GM23338 (cell line): ENCODE measurements around the gene KLF4. TPM values are rescaled to one million over a fixed set of nuclear protein-coding genes. Genes with fewer than 3 reads are reported as not detected.

ENCODE experiments used
- ATAC-seq: fragments of 200-7000 bp; cut with Tn5 transposase; 3 replicates; pipeline ENCODE4 v1.9.1; 2020
- DNase-seq: peaks from one replicate; pipeline ENCODE4 v3.0.0-alpha.2; 2015; ENCODE audit warnings: low spot score
- H2AFZ ChIP-seq: fragments of 200-600 bp; sonication (generic); 2 replicates; pipeline ENCODE4 v1.8.0; 2016; ENCODE audit warnings: antibody characterized with exemption, mild to moderate bottlenecking, moderate library complexity
- H3F3A ChIP-seq: fragments of 200-600 bp; sonication (generic); replicated peaks from 2 replicates; pipeline ENCODE4 v1.8.0; 2017; ENCODE audit warnings: antibody characterized with exemption, mixed run types, low read depth
- H3K27ac ChIP-seq: fragments of 200-600 bp; sonication (generic); 2 replicates; pipeline ENCODE4 v1.6.1; 2016; ENCODE audit warnings: low read depth
- H3K27me3 ChIP-seq: fragments of 200-600 bp; sonication (generic); 2 replicates; pipeline ENCODE4 v1.8.0; 2016; ENCODE audit warnings: mild to moderate bottlenecking, mixed run types, moderate library complexity; ENCODE audit not compliant: insufficient read depth
- H3K36me3 ChIP-seq: fragments of 200-600 bp; sonication (generic); 2 replicates; pipeline ENCODE4 v1.8.0; 2016; ENCODE audit warnings: mild to moderate bottlenecking; ENCODE audit not compliant: insufficient read depth
- H3K4me1 ChIP-seq: fragments of 200-600 bp; sonication (generic); 2 replicates; pipeline ENCODE4 v1.8.0; 2016; ENCODE audit warnings: mild to moderate bottlenecking, moderate library complexity; ENCODE audit not compliant: insufficient read depth
- H3K4me2 ChIP-seq: fragments of 200-600 bp; sonication (generic); 2 replicates; pipeline ENCODE4 v1.7.1; 2017; ENCODE audit warnings: mixed run types
- H3K4me3 ChIP-seq: fragments of 200-600 bp; sonication (generic); 2 replicates; pipeline ENCODE4 v1.6.1; 2016; ENCODE audit warnings: mixed run types
- H3K79me2 ChIP-seq: fragments of 200-600 bp; sonication (generic); replicated peaks from 2 replicates; pipeline ENCODE4 v1.8.0; 2017; ENCODE audit warnings: mild to moderate bottlenecking; ENCODE audit not compliant: insufficient read depth
- H3K9me2 ChIP-seq: fragments of 200-600 bp; sonication (generic); 2 replicates; pipeline ENCODE4 v1.8.0; 2017; ENCODE audit not compliant: insufficient read depth
- H4K20me1 ChIP-seq: fragments of 200-600 bp; sonication (generic); replicated peaks from 2 replicates; pipeline ENCODE4 v1.8.0; 2017; ENCODE audit warnings: mild to moderate bottlenecking; ENCODE audit not compliant: insufficient read depth
- H3K27ac Mint-ChIP-seq: 2 replicates; pipeline ENCODE4 v1.8.0; 2020; ENCODE audit warnings: inconsistent platforms, mild to moderate bottlenecking, moderate library complexity, mixed read lengths
- H3K27me3 Mint-ChIP-seq: 3 replicates; pipeline ENCODE4 v1.8.0; 2022; ENCODE audit warnings: low read depth, mild to moderate bottlenecking, moderate library complexity, mixed read lengths, inconsistent platforms; ENCODE audit not compliant: insufficient read depth, poor library complexity
- H3K36me3 Mint-ChIP-seq: 3 replicates; pipeline ENCODE4 v1.8.0; 2021; ENCODE audit warnings: low read depth, mild to moderate bottlenecking, inconsistent platforms, moderate library complexity, mixed read lengths
- H3K4me1 Mint-ChIP-seq: 3 replicates; pipeline ENCODE4 v1.8.0; 2020; ENCODE audit warnings: mild to moderate bottlenecking, inconsistent platforms, mixed read lengths
- H3K4me3 Mint-ChIP-seq: 3 replicates; pipeline ENCODE4 v1.8.0; 2021; ENCODE audit warnings: moderate library complexity, mild to moderate bottlenecking, inconsistent platforms, mixed read lengths
- H3K9me3 Mint-ChIP-seq: 3 replicates; pipeline ENCODE4 v1.8.0; 2020; ENCODE audit warnings: moderate library complexity, mild to moderate bottlenecking, inconsistent platforms, mixed read lengths
- CREB1 ChIP-seq: fragments of 250-450 bp; sonication (Bioruptor Pico); IDR thresholded peaks from 2 replicates; pipeline ENCODE4 v1.5.0; 2020; ENCODE audit warnings: low read depth, mild to moderate bottlenecking, moderate library complexity
- EZH2 ChIP-seq: fragments of 200-600 bp; sonication (generic); IDR thresholded peaks from one replicate; pipeline ENCODE4 v1.8.0; 2017; ENCODE audit warnings: antibody characterized with exemption, mild to moderate bottlenecking, low read depth; ENCODE audit not compliant: unreplicated experiment
- EZH2phosphoT487 ChIP-seq: fragments of 200-600 bp; sonication (generic); IDR thresholded peaks from one replicate; pipeline ENCODE4 v1.8.1; 2018; ENCODE audit warnings: antibody characterized with exemption; ENCODE audit not compliant: unreplicated experiment
- JUNB ChIP-seq: IDR thresholded peaks from one replicate; pipeline ENCODE4 v1.6.1; 2016; ENCODE audit warnings: antibody characterized with exemption; ENCODE audit not compliant: unreplicated experiment
- NANOG ChIP-seq: IDR thresholded peaks from 2 replicates; pipeline ENCODE4 v1.6.1; 2016; ENCODE audit warnings: antibody characterized with exemption, borderline replicate concordance
- POLR2AphosphoS5 ChIP-seq: IDR thresholded peaks from 2 replicates; pipeline ENCODE4 v1.6.1; 2016; ENCODE audit warnings: antibody characterized with exemption, low read depth
- STAT1 ChIP-seq: IDR thresholded peaks from one replicate; pipeline ENCODE4 v1.6.1; 2016; ENCODE audit warnings: antibody characterized with exemption; ENCODE audit not compliant: unreplicated experiment
- ZNF114 ChIP-seq: fragments of 250-450 bp; sonication (Bioruptor Pico); IDR thresholded peaks from 2 replicates; pipeline ENCODE4 v1.5.0; 2020; ENCODE audit warnings: mild to moderate bottlenecking, moderate library complexity
- ZNF331 ChIP-seq: fragments of 250-450 bp; sonication (Bioruptor Pico); IDR thresholded peaks from 2 replicates; pipeline ENCODE4 v1.5.0; 2020; ENCODE audit warnings: low read depth, mild to moderate bottlenecking, moderate library complexity
- polyA plus RNA-seq: library from polyadenylated mRNA; unstranded; fragments of >200 nt; fragmentation: Nextera tagmentation; extraction: Ambion mirVana; gene quantifications from 2 replicates; pipeline ENCODE4 v1.2.1, GENCODE V29; 2016
- total RNA-seq: library from RNA; depleted of rRNA; stranded (reverse); fragments of >200 nt; shearing (Covaris generic); gene quantifications from 2 replicates; pipeline ENCODE4 v1.2.3, GENCODE V29; 2014
- TF ChIP-seq, protein P1 (sequence below): IDR thresholded peaks from one replicate; pipeline ENCODE4 v1.6.1; 2018; ENCODE audit warnings: antibody characterized with exemption; ENCODE audit not compliant: unreplicated experiment
- TF ChIP-seq, protein P2 (sequence below): fragments of 250-450 bp; sonication (Bioruptor Pico); IDR thresholded peaks from 2 replicates; pipeline ENCODE4 v1.5.0; 2020; ENCODE audit warnings: mild to moderate bottlenecking, moderate library complexity
- TF ChIP-seq, protein P3 (sequence below): IDR thresholded peaks from 2 replicates; pipeline ENCODE4 v1.6.1; 2016; ENCODE audit warnings: antibody characterized with exemption
- TF ChIP-seq, protein P4 (sequence below), 2 experiments: fragments of 200-600 bp in 1 of 2; sonication (generic) in 1 of 2; conservative IDR thresholded peaks; 2 replicates each; pipeline versions ENCODE4 v1.5.1 to v1.6.1; 2016 to 2017; ENCODE audit warnings: antibody characterized with exemption in 2 of 2, low read depth in 2 of 2, mild to moderate bottlenecking in 2 of 2, moderate library complexity in 1 of 2

KLF4 gene
- total and polyA plus RNA-seq, 2 experiments from 2014 or later: 8.3 to 29.8 TPM

DNA sequence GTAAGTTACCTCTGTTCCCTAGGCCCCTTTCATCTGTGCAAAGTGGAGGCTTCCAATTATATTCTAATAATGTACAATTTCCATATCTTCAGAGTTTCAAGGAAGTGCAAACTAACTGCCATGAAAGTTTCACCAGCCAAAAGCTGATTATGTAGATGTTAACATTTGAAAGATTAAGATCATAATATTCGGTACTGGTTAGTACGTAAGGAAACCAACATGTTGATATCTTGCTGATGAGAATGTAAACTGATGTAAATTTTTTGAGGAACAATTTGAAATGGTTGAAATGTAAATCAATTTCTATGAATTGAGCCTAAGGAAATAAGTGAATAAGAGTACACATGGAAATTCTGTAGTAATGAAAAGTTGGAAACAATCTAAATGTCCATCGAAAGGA is 12.9 kb upstream of the KLF4 start:
- Histone ChIP-seq H2AFZ (no peak overlapping the region), H4K20me1 (no peaks in the 10 kb centered on the region), H3K4me3 (no peak overlapping the region), H3K4me2 (no peak overlapping the region), H3F3A (no peaks in the 10 kb centered on the region), H3K4me1 (peaks cover 5% of the 10 kb centered on the region; the same call in 1 of the 2 replicates), H3K9me2 (no peaks in the 10 kb centered on the region), H3K36me3 (no peaks in the 10 kb centered on the region), H3K27ac (no peak overlapping the region), H3K79me2 (no peaks in the 10 kb centered on the region), H3K27me3 (no peaks in the 10 kb centered on the region)
- Mint-ChIP-seq H3K27ac (no peak overlapping the region), H3K4me1 (peaks cover 9% of the 10 kb centered on the region; the same call in 2 of the 3 replicates), H3K36me3 (no peaks in the 10 kb centered on the region), H3K9me3 (no peaks in the 10 kb centered on the region), H3K27me3 (peaks cover 3% of the 10 kb centered on the region), H3K4me3 (no peak overlapping the region)
- DNase-seq (no peak), ATAC-seq (no peak)
- TF ChIP-seq ZNF331 (CRISPR knock-in tag) (no peak), EZH2phosphoT487 (no peak), CREB1 (CRISPR knock-in tag) (no peak), POLR2AphosphoS5 (no peak), ZNF114 (no peak), STAT1 (no peak), JUNB (no peak), NANOG (no peak), EZH2 (no peak)
- TF ChIP-seq, protein P1, sequence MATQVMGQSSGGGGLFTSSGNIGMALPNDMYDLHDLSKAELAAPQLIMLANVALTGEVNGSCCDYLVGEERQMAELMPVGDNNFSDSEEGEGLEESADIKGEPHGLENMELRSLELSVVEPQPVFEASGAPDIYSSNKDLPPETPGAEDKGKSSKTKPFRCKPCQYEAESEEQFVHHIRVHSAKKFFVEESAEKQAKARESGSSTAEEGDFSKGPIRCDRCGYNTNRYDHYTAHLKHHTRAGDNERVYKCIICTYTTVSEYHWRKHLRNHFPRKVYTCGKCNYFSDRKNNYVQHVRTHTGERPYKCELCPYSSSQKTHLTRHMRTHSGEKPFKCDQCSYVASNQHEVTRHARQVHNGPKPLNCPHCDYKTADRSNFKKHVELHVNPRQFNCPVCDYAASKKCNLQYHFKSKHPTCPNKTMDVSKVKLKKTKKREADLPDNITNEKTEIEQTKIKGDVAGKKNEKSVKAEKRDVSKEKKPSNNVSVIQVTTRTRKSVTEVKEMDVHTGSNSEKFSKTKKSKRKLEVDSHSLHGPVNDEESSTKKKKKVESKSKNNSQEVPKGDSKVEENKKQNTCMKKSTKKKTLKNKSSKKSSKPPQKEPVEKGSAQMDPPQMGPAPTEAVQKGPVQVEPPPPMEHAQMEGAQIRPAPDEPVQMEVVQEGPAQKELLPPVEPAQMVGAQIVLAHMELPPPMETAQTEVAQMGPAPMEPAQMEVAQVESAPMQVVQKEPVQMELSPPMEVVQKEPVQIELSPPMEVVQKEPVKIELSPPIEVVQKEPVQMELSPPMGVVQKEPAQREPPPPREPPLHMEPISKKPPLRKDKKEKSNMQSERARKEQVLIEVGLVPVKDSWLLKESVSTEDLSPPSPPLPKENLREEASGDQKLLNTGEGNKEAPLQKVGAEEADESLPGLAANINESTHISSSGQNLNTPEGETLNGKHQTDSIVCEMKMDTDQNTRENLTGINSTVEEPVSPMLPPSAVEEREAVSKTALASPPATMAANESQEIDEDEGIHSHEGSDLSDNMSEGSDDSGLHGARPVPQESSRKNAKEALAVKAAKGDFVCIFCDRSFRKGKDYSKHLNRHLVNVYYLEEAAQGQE: no peak
- TF ChIP-seq, protein P2, sequence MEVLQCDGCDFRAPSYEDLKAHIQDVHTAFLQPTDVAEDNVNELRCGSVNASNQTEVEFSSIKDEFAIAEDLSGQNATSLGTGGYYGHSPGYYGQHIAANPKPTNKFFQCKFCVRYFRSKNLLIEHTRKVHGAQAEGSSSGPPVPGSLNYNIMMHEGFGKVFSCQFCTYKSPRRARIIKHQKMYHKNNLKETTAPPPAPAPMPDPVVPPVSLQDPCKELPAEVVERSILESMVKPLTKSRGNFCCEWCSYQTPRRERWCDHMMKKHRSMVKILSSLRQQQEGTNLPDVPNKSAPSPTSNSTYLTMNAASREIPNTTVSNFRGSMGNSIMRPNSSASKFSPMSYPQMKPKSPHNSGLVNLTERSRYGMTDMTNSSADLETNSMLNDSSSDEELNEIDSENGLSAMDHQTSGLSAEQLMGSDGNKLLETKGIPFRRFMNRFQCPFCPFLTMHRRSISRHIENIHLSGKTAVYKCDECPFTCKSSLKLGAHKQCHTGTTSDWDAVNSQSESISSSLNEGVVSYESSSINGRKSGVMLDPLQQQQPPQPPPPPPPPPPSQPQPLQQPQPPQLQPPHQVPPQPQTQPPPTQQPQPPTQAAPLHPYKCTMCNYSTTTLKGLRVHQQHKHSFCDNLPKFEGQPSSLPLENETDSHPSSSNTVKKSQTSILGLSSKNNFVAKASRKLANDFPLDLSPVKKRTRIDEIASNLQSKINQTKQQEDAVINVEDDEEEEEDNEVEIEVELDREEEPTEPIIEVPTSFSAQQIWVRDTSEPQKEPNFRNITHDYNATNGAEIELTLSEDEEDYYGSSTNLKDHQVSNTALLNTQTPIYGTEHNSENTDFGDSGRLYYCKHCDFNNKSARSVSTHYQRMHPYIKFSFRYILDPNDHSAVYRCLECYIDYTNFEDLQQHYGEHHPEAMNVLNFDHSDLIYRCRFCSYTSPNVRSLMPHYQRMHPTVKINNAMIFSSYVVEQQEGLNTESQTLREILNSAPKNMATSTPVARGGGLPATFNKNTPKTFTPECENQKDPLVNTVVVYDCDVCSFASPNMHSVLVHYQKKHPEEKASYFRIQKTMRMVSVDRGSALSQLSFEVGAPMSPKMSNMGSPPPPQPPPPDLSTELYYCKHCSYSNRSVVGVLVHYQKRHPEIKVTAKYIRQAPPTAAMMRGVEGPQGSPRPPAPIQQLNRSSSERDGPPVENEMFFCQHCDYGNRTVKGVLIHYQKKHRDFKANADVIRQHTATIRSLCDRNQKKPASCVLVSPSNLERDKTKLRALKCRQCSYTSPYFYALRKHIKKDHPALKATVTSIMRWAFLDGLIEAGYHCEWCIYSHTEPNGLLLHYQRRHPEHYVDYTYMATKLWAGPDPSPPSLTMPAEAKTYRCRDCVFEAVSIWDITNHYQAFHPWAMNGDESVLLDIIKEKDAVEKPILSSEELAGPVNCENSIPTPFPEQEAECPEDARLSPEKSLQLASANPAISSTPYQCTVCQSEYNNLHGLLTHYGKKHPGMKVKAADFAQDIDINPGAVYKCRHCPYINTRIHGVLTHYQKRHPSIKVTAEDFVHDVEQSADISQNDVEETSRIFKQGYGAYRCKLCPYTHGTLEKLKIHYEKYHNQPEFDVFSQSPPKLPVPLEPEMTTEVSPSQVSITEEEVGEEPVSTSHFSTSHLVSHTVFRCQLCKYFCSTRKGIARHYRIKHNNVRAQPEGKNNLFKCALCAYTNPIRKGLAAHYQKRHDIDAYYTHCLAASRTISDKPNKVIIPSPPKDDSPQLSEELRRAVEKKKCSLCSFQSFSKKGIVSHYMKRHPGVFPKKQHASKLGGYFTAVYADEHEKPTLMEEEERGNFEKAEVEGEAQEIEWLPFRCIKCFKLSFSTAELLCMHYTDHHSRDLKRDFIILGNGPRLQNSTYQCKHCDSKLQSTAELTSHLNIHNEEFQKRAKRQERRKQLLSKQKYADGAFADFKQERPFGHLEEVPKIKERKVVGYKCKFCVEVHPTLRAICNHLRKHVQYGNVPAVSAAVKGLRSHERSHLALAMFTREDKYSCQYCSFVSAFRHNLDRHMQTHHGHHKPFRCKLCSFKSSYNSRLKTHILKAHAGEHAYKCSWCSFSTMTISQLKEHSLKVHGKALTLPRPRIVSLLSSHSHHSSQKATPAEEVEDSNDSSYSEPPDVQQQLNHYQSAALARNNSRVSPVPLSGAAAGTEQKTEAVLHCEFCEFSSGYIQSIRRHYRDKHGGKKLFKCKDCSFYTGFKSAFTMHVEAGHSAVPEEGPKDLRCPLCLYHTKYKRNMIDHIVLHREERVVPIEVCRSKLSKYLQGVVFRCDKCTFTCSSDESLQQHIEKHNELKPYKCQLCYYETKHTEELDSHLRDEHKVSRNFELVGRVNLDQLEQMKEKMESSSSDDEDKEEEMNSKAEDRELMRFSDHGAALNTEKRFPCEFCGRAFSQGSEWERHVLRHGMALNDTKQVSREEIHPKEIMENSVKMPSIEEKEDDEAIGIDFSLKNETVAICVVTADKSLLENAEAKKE: no peak
- TF ChIP-seq, protein P3, sequence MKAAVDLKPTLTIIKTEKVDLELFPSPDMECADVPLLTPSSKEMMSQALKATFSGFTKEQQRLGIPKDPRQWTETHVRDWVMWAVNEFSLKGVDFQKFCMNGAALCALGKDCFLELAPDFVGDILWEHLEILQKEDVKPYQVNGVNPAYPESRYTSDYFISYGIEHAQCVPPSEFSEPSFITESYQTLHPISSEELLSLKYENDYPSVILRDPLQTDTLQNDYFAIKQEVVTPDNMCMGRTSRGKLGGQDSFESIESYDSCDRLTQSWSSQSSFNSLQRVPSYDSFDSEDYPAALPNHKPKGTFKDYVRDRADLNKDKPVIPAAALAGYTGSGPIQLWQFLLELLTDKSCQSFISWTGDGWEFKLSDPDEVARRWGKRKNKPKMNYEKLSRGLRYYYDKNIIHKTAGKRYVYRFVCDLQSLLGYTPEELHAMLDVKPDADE: no peak
- TF ChIP-seq, protein P4, sequence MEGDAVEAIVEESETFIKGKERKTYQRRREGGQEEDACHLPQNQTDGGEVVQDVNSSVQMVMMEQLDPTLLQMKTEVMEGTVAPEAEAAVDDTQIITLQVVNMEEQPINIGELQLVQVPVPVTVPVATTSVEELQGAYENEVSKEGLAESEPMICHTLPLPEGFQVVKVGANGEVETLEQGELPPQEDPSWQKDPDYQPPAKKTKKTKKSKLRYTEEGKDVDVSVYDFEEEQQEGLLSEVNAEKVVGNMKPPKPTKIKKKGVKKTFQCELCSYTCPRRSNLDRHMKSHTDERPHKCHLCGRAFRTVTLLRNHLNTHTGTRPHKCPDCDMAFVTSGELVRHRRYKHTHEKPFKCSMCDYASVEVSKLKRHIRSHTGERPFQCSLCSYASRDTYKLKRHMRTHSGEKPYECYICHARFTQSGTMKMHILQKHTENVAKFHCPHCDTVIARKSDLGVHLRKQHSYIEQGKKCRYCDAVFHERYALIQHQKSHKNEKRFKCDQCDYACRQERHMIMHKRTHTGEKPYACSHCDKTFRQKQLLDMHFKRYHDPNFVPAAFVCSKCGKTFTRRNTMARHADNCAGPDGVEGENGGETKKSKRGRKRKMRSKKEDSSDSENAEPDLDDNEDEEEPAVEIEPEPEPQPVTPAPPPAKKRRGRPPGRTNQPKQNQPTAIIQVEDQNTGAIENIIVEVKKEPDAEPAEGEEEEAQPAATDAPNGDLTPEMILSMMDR (conservative IDR thresholded peaks at IDR 0.05; ENCODE audit: low read depth in 2 of 2): no peak
